Immature natural killer cell (primary cell): Measurements from ENCODE around the gene PHAF1. TPM values are rescaled to one million over a fixed set of nuclear protein-coding genes. Genes with fewer than 3 reads are reported as not detected.

ENCODE experiments used
- DNase-seq, 3 donors: peaks; one replicate each; pipeline ENCODE4 v3.0.0; 2022; ENCODE audit warnings: mixed read lengths in 1 of 3
- H3K27ac Mint-ChIP-seq, 6 donors: one replicate each; pipeline ENCODE4 v1.8.0; 2020; ENCODE audit warnings: mixed read lengths in 6 of 6, mild to moderate bottlenecking in 5 of 6, inconsistent platforms in 4 of 6, moderate library complexity in 3 of 6
- H3K27me3 Mint-ChIP-seq, 3 donors: one replicate each; pipeline ENCODE4 v1.8.0; 2020 to 2021; ENCODE audit warnings: low read depth in 3 of 3, mild to moderate bottlenecking in 3 of 3, mixed read lengths in 3 of 3, moderate library complexity in 3 of 3, inconsistent platforms in 1 of 3
- H3K36me3 Mint-ChIP-seq, 3 donors: one replicate each; pipeline ENCODE4 v1.8.0; 2020; ENCODE audit warnings: mixed read lengths in 3 of 3, inconsistent platforms in 2 of 3, mild to moderate bottlenecking in 2 of 3
- H3K4me1 Mint-ChIP-seq, 2 donors: one replicate each; pipeline ENCODE4 v1.8.0; 2020; ENCODE audit warnings: inconsistent platforms in 2 of 2, mild to moderate bottlenecking in 2 of 2, mixed read lengths in 2 of 2, moderate library complexity in 1 of 2
- H3K4me3 Mint-ChIP-seq, 5 donors: one replicate each; pipeline ENCODE4 v1.8.0; 2020; ENCODE audit warnings: mild to moderate bottlenecking in 5 of 5, mixed read lengths in 5 of 5, inconsistent platforms in 3 of 5, moderate library complexity in 3 of 5
- H3K9me3 Mint-ChIP-seq, 6 donors: one replicate each; pipeline ENCODE4 v1.8.0; 2020; ENCODE audit warnings: mild to moderate bottlenecking in 6 of 6, mixed read lengths in 6 of 6, inconsistent platforms in 4 of 6, moderate library complexity in 3 of 6
- polyA plus RNA-seq, 3 donors: library from polyadenylated mRNA; unstranded; fragments of 300-500 nt; fragmentation: Illumina TruSeq; gene quantifications; one replicate each; pipeline ENCODE4 v1.2.3, GENCODE V29; 2021

The PHAF1 gene
- polyA plus RNA-seq, 3 donors from 2014 or later, result 5.7 to 15.1 (median 14.4) TPM

- peaks cover 6 to 15% (median 6%) of the 10 kb centered on the region in 3 donors for H3K27me3 Mint-ChIP-seq
- no peak overlapping the region for H3K27ac Mint-ChIP-seq
- H3K36me3 Mint-ChIP-seq, result no peaks in the 10 kb centered on the region
- no peaks in the 10 kb centered on the region for H3K9me3 Mint-ChIP-seq
- peak overlapping the region in 4 of 5 donors; percentile 13 to 75 (median 56) for H3K4me3 Mint-ChIP-seq
- no peak for DNase-seq
- H3K4me1 Mint-ChIP-seq, result peaks cover 33 to 36% of the 10 kb centered on the region in 2 donors
Observed at GRCh38 chr16:67176662-67177061, 66.9 kb downstream of the PHAF1 start.

GRCh38 chr16:67177743-67178699, 68.3 kb downstream of the PHAF1 start:
- peaks cover 28 to 34% of the 10 kb centered on the region in 2 donors for H3K4me1 Mint-ChIP-seq
- no peaks in the 10 kb centered on the region for H3K9me3 Mint-ChIP-seq
- peak overlapping the region; percentile 48 to 78 (median 75) for H3K4me3 Mint-ChIP-seq
- H3K36me3 Mint-ChIP-seq, result no peaks in the 10 kb centered on the region
- peaks cover 6 to 14% (median 6%) of the 10 kb centered on the region in 3 donors for H3K27me3 Mint-ChIP-seq
- DNase-seq, result peak in 2 of 3 donors; percentile 30 to 41
- H3K27ac Mint-ChIP-seq, result peak overlapping the region in 3 of 6 donors; percentile 23 to 50 (median 42)

GRCh38 chr16:67179421-67180080, 69.8 kb downstream of the PHAF1 start:
- Mint-ChIP-seq H3K27ac (no peak overlapping the region), H3K27me3 (peaks cover 0 to 14% (median 2%) of the 10 kb centered on the region in 3 donors), H3K4me3 (no peak overlapping the region), H3K9me3 (no peaks in the 10 kb centered on the region), H3K4me1 (peaks cover 17 to 22% of the 10 kb centered on the region in 2 donors), H3K36me3 (no peaks in the 10 kb centered on the region)
- DNase-seq, result no peak

- no peaks in the 10 kb centered on the region for H3K9me3 Mint-ChIP-seq
- H3K36me3 Mint-ChIP-seq, result no peaks in the 10 kb centered on the region
- no peak overlapping the region for H3K4me3 Mint-ChIP-seq
- peaks cover under 1 to 14% (median 3%) of the 10 kb centered on the region in 3 donors for H3K27me3 Mint-ChIP-seq
- peaks cover 17 to 23% of the 10 kb centered on the region in 2 donors for H3K4me1 Mint-ChIP-seq
- DNase-seq, result no peak
- H3K27ac Mint-ChIP-seq, result no peak overlapping the region
Observed at GRCh38 chr16:67180166-67180565, 70.4 kb downstream of the PHAF1 start.

- Mint-ChIP-seq H3K4me1 (peaks cover 20 to 21% of the 10 kb centered on the region in 2 donors), H3K27ac (no peak overlapping the region), H3K27me3 (peaks cover 4 to 14% (median 7%) of the 10 kb centered on the region in 3 donors), H3K36me3 (no peaks in the 10 kb centered on the region), H3K4me3 (no peak overlapping the region), H3K9me3 (no peaks in the 10 kb centered on the region)
- no peak for DNase-seq
Observed at GRCh38 chr16:67181346-67181745, 71.6 kb downstream of the PHAF1 start.

GRCh38 chr16:67182288-67182687, 72.5 kb downstream of the PHAF1 start:
- no peak for DNase-seq
- Mint-ChIP-seq H3K9me3 (no peaks in the 10 kb centered on the region), H3K27ac (no peak overlapping the region), H3K4me1 (peaks cover 16 to 19% of the 10 kb centered on the region in 2 donors), H3K4me3 (no peak overlapping the region), H3K27me3 (peaks cover 2 to 11% (median 7%) of the 10 kb centered on the region in 3 donors), H3K36me3 (no peaks in the 10 kb centered on the region)

- no peaks in the 10 kb centered on the region for H3K36me3 Mint-ChIP-seq
- DNase-seq, result no peak
- H3K9me3 Mint-ChIP-seq, result no peaks in the 10 kb centered on the region
- peaks cover 2 to 9% (median 7%) of the 10 kb centered on the region in 3 donors for H3K27me3 Mint-ChIP-seq
- H3K4me1 Mint-ChIP-seq, result peaks cover 10 to 13% of the 10 kb centered on the region in 2 donors
- no peak overlapping the region for H3K27ac Mint-ChIP-seq
- no peak overlapping the region for H3K4me3 Mint-ChIP-seq
Observed at GRCh38 chr16:67183284-67183626, 73.5 kb downstream of the PHAF1 start.

- Mint-ChIP-seq H3K27me3 (peaks cover 2 to 9% (median 7%) of the 10 kb centered on the region in 3 donors), H3K9me3 (no peaks in the 10 kb centered on the region), H3K36me3 (no peaks in the 10 kb centered on the region), H3K4me1 (peaks cover 10% of the 10 kb centered on the region in 2 donors), H3K27ac (peak within 1 kb of the TSS in 1 of 6 donors; percentile 45), H3K4me3 (peak within 1 kb of the TSS in 4 of 5 donors; percentile 4 to 74 (median 40))
- DNase-seq, result peak; percentile 93 to 96 (median 95)
Observed at GRCh38 chr16:67183627-67184452, 74.1 kb downstream of the PHAF1 start, which contains the start of gene MATCAP1. Gene MATCAP1, minus strand, starts transcription at chr16:67183963. Its CDS starts 3,353 bp downstream, at chr16:67180610.

- DNase-seq, result no peak
- H3K9me3 Mint-ChIP-seq, result no peaks in the 10 kb centered on the region
- H3K27ac Mint-ChIP-seq, result no peak overlapping the region
- H3K27me3 Mint-ChIP-seq, result peaks cover 2 to 11% (median 7%) of the 10 kb centered on the region in 3 donors
- H3K4me3 Mint-ChIP-seq, result peak overlapping the region in 4 of 5 donors; percentile 4 to 74 (median 40)
- no peaks in the 10 kb centered on the region for H3K36me3 Mint-ChIP-seq
- peaks cover 10% of the 10 kb centered on the region in 2 donors for H3K4me1 Mint-ChIP-seq
Observed at GRCh38 chr16:67184453-67184994, 74.8 kb downstream of the PHAF1 start.

GRCh38 chr16:67184995-67185650, 75.4 kb downstream of the PHAF1 start:
- Mint-ChIP-seq H3K27me3 (peaks cover 2 to 7% (median 7%) of the 10 kb centered on the region in 3 donors), H3K4me3 (peak overlapping the region; percentile 88 to 93 (median 91)), H3K4me1 (peaks cover 10% of the 10 kb centered on the region in 2 donors), H3K27ac (peak overlapping the region; percentile 30 to 82 (median 56)), H3K9me3 (no peaks in the 10 kb centered on the region), H3K36me3 (no peaks in the 10 kb centered on the region)
- DNase-seq, result peak; percentile 79 to 82 (median 79)

GRCh38 chr16:67185651-67186134, 76.0 kb downstream of the PHAF1 start:
- peaks cover 10% of the 10 kb centered on the region in 2 donors for H3K4me1 Mint-ChIP-seq
- peak overlapping the region in 2 of 6 donors; percentile 40 to 82 for H3K27ac Mint-ChIP-seq
- H3K4me3 Mint-ChIP-seq, result peak overlapping the region; percentile 88 to 93 (median 91)
- no peaks in the 10 kb centered on the region for H3K9me3 Mint-ChIP-seq
- no peak for DNase-seq
- H3K36me3 Mint-ChIP-seq, result no peaks in the 10 kb centered on the region
- peaks cover 4 to 7% (median 7%) of the 10 kb centered on the region in 3 donors for H3K27me3 Mint-ChIP-seq

GRCh38 chr16:67186550-67186950, 76.8 kb downstream of the PHAF1 start:
- no peak for DNase-seq
- no peaks in the 10 kb centered on the region for H3K36me3 Mint-ChIP-seq
- peaks cover 13 to 15% of the 10 kb centered on the region in 2 donors for H3K4me1 Mint-ChIP-seq
- no peak overlapping the region for H3K27ac Mint-ChIP-seq
- H3K27me3 Mint-ChIP-seq, result peaks cover 4 to 7% (median 7%) of the 10 kb centered on the region in 3 donors
- H3K4me3 Mint-ChIP-seq, result no peak overlapping the region
- H3K9me3 Mint-ChIP-seq, result no peaks in the 10 kb centered on the region
